Eye (tissue), 1 donor: ENCODE measurements around the gene NRBP1.
A peak's percentile ranks its signal among the peaks of the same experiment; 100 is the strongest.
"Not testable (repeated sequence)": the region's sequence is repeated elsewhere in the genome, so short reads cannot be mapped to it uniquely, and the experiment has no call there.

ENCODE experiments used
- DNase-seq: peaks from one replicate; pipeline ENCODE4 v3.0.0-alpha.2; 2015

The NRBP1 gene

DNA sequence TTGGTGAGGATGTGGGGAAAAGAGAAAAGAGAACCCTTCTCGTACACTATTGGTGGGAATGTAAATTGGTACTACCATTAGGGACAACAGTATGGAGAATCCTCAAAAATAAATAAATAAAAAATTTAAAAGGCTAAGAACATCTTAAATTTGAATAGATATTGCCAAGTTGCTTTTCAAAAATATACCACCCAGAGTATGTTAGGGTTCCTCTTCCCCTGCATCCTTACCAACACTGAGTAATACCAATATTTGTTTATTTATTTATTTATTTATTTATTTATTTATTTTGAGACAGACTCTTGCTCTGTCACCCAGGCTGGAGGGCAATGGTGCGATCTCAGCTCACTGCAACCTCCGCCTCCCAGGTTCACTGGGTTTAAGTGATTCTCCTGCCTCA lies 5.5 kb upstream of the NRBP1 start:
- DNase-seq, result no peak

DNA sequence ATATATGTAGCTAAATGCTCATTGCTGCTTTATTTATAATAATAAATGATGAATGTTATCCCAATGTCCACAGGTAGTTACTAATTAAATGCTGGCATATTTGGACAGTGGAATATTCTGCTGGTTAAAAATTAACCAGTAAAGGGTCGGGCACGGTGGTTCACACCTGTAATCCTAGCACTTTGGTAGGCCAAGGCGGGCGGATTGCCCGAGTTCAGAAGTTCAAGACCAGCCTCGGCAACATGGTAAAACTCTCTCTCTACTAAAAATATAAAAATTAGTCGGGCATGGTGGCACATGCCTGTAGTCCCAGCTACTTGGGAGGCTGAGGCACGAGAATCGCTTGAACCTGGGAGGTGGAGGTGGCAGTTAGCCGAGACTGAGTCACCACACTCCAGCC lies 3.4 kb upstream of the NRBP1 start:
- not testable (repeated sequence) for DNase-seq

DNA sequence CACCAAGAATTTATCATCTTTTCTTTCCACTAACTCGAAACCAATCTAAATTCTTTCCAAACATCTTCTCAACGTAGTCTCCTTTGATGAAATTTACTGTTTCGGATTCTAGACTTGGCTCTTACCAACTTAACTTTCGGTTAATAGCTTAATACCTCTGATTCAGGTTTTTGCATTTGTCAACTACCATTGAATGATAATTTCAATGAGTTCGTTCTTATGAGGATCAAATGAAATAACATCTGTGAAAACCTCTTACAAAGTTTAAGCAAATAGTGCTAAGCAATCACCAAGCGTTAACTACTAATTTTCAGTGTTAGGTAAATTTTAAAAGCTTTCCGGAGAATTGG lies 593 bp upstream of the NRBP1 start:
- DNase-seq, result no peak

DNA sequence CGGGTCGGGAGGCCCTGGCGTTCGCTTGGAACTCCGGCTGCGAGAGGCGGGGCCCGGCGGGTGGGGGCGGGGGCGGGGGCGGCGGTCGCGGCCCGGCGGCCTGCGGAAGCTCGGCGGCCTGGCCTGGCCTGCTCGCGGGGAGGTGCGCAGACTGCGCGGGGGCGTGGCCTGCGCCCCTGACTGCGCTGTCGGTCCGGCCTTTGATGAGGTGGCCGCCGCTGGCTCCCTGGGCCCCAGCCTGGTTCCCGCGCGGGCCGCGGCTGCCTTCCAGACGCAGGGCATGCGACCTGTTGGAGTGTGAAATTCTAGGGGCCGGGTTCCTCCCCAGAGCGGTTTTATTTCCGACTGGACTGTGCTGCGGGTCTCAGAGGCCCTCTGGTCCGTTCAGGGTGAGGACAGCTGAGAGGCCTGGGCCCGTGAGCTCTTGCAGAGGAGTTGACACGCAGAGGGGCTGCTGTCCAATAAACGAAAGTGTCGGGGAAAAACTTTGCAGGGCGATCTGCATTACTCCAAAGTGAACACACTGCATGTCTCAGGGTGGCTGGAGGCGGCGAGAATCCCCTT lies 629 bp downstream of the NRBP1 start:
- DNase-seq, result peak; percentile 88

DNA sequence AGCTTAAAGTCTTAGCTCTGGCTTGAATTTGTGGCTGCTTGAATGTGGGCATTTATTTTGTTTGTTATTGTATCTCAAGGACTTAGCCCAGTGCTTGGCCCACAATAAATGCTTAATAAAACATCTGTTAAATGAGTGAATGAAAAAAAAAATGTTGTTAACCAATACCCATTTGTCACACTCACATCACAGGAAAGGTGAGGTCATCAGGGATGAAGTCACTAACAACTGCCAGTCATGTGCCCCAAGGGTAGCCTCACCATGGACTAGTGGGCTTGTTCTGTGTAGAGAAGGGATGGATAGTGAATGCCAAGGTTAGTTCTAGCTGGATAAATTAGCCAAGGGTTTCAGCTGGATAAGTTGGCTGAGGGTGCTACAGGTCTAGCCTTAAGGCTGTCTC lies 3.0 kb downstream of the NRBP1 start:
- no peak for DNase-seq

DNA sequence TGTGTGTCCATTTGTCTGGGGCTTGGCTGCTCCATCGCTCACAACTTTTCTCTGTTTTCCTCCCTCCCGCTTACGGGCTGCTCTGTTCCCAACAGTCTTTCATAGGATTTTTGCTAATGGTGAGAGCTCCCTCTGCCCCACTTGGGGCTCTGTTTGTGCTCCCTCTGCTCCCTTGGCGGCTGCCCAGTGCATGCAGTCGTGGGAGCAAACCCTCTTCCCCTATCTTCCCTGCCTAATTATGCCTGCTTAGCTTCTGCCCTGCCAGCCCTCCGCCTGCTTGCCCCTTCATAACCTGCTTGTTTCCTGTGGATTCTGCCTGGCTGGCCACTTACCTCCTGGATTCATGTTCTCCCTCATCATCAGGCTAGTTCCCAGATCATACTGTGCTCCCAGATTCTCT lies 7.2 kb downstream of the NRBP1 start:
- DNase-seq, result no peak

DNA sequence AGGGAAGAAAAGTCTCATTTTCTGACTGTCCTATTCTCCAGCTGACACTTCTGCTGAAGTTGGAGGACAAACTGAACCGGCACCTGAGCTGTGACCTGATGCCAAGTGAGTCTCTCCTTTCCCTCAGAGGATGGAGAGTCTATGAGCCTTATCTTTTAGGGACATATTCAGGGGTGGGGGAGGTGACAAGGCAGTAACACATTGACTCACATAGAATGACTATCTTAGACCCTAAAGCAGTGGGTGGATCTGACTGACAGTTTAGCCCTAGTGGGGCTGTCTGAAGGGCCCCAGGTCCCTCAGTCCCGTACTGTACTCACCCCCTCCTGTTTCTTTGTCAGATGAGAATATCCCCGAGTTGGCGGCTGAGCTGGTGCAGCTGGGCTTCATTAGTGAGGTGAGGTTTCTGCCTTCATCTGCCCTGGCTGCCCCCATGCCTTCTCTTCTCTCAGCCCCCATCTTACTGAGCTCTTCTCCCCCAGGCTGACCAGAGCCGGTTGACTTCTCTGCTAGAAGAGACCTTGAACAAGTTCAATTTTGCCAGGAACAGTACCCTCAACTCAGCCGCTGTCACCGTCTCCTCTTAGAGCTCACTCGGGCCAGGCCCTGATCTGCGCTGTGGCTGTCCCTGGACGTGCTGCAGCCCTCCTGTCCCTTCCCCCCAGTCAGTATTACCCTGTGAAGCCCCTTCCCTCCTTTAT lies 12.9 kb downstream of the NRBP1 start:
- peak; percentile 19 for DNase-seq

DNA sequence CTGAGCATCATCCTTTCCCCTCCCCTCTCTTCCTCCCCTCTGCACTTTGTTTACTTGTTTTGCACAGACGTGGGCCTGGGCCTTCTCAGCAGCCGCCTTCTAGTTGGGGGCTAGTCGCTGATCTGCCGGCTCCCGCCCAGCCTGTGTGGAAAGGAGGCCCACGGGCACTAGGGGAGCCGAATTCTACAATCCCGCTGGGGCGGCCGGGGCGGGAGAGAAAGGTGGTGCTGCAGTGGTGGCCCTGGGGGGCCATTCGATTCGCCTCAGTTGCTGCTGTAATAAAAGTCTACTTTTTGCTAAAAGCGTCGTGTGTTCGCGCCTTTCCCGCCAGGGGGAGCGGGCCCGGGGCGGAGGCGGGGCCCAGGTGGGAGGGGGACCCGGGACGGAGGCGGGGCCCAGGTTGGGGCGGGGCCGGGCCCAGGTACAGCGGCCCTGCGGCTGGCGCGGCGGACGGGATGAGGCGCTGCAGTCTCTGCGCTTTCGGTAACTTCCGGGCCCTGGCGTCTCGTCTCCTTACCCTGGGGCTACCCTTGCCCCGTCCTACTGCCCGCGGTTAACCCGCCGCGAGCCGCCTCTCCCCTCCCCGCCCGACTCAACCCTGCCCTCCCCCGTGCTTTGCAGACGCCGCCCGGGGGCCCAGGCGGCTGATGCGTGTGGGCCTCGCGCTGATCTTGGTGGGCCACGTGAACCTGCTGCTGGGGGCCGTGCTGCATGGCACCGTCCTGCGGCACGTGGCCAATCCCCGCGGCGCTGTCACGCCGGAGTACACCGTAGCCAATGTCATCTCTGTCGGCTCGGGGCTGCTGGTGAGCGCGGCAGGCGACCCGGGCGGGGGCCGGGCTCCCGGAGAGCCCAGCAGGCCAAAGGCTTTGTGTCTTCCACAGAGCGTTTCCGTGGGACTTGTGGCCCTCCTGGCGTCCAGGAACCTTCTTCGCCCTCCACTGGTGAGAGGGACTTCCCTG lies 13.8 kb downstream of the NRBP1 start, which contains the start of gene KRTCAP3:
Gene KRTCAP3 (plus strand): TSS at position 424 of the 962 bp plus-strand sequence. CDS start 32 bp downstream, at position 456.
- DNase-seq, result peak; percentile 59

DNA sequence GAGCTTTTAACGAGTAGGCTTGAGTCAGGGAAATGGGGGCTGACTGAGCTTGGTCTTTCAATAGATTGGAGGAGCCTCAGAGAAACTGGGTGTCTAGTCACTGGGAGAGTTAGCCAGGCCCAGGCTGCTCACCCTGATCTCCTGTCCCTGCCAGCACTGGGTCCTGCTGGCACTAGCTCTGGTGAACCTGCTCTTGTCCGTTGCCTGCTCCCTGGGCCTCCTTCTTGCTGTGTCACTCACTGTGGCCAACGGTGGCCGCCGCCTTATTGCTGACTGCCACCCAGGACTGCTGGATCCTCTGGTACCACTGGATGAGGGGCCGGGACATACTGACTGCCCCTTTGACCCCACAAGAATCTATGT lies 14.5 kb downstream of the NRBP1 start:
- no peak for DNase-seq

DNA sequence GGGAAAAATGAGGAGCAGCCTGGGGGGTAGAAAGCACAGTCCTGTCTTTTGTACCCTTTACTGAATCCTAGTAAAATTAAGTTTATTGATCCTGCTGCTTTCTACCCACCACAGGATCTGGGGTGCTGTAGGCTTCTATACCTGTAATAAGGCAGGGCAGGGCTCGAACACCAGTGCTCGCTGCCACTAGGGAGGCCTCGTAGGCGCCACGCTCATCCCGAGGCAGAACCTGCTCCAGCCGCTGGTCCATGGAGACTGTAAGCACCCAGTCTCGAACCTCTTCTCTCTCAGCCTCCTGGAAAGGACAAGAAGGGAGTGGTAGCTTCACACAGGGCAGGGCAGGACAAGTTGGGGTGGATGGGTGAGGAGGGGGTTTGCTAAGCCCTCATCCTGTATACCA lies 16.7 kb downstream of the NRBP1 start:
- no peak for DNase-seq

DNA sequence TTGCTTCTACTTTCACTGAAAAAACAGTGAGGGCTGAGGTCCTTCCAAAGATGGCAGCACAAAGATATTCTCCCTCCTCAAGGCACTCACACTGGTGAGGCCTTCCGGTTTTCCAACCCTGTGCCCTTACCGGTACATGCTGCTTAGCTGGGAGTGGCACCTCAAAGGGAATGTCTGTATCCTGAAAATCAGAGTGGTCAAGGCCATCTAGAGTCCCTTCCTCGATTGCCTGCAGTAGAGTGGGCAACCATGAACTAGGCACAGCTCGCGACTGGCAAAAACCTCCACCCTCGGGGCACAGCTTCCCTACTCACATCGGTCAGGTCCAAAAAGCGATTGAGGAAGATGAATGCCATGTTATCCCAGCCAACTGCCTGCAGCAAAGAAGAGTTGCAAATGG lies 17.2 kb downstream of the NRBP1 start:
- DNase-seq, result no peak

DNA sequence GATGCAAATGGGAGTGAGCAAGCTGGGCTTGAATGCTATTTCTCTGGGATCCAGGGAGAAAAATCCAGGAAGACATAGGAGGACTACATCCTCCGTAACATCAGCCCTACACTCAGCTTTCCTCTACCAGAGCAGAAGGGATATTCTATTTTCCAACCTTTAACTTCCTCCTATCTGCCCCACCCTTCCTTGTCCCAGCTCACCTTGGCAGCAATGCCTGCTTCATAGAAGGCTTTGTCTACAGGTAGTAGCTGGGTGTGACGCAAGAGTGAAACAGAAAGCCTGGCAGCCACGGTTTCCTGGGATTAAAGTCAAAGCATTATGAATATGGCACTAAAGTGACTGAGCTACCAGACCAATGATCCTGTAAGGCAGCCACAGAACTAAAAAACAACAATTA lies 17.6 kb downstream of the NRBP1 start:
- no peak for DNase-seq

DNA sequence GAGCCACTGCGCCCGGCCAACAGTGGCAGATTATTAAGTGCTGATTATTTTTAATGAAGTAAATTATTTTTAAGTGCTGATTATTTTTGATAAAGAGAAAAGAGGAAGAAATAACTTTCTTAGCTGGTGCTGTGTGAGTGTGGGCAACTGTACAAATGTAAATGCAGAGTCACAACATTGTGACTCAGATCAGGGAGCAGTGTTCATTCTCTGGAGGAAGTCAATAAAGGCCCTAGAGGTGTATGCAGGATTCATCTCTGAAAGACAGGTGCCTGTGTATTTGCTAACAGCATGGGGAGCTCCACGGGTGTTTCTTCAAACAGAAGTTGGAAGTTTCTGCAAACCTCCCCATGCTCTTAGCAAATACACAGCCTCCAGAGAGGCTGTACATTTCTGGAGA lies 19.9 kb downstream of the NRBP1 start:
- no peak for DNase-seq

DNA sequence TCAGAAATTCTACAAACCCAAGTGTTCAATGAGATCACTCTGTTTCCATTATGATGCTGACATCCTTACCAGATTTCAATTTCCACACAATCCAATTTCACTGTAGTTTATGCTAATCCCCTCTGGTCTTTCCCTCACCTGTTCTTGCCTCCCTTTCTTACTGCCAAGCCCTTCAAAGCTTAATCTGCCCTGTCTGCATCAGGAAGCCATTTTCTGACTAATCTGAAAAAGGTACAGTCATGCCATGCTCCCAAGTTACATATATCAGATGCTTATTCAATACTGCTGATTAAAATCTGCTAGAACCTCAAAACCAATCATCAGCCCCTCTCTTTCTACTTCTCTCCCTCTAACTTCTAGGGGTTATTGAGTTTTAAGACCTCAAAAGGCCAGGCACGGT lies 22.7 kb downstream of the NRBP1 start:
- no peak for DNase-seq

DNA sequence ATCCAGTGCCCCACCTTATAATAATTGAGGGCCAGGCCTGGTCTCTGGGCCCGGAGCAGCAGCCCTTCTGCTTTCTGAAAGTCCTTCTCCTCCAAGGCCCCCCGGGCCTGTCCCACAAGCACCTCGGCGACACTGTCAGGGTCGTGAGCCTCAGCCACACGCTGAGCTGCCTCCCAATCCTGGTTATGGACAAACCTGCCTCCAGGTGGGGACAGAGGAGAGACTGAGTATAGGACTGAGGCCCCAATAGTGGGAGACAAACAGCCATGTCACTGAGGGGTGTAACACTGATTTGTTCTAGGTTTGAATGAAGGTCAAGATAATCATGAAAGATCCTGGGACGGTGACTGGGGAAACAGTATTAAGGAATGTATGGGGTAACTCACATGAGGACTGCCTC lies 25.5 kb downstream of the NRBP1 start:
- no peak for DNase-seq

DNA sequence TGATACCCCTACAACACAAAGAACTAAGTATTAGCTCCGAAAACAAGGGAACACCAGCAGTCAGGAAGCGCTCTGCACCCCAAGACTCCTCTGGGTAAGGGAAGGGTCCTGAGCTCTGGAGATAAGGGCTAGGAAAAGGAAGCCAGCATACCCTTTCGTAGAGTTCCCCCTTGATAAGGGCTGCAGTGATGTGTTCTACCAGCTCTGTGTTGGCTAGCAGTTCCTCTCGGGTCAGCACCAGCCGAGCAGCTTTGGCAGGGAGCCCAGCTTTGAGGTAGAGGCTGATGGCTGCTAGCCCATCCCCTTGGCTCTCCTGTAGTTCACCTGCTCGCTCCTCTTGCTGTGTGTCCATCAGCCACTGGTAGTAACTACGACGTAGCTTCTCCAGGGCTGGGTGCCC lies 32.7 kb downstream of the NRBP1 start:
- no peak for DNase-seq

DNA sequence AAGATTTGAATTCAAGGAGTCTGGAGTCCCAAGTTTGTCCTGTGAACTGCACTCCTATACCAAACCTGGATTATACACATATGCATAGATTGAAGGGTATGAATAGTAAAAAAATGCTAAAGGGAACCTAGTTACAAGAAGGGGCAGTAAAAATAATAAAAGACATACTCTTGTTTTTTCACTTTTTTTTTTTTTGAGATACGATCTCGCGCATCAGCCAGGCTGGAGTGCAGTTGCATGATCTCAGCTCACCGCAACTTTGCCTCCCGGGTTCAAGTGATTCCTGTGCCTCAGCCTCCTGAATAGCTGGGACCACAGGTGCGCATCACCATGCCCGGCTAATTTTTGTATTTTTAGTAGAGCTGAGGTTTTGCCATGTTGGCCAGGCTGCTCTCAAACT lies 36.0 kb downstream of the NRBP1 start:
- DNase-seq, result no peak

DNA sequence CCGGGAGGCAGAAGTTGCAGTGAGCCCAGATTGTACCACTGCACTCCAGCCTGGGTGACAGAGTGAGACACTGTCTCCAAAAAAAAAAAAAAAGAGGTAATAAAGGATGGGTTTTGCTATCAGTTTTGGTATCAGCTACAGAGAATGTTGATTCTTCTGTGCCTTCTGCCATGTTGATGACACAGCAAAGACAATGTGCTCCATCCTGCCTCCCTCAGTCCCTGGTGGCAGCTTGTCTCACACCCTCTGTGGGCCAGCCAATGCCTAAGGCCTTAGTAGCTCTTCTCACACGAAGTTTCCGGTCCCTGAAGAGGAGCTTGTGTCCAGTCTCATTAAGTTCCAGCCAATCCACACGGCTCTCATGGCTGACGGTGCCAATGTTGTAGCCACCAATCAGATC lies 43.5 kb downstream of the NRBP1 start:
- DNase-seq, result no peak

DNA sequence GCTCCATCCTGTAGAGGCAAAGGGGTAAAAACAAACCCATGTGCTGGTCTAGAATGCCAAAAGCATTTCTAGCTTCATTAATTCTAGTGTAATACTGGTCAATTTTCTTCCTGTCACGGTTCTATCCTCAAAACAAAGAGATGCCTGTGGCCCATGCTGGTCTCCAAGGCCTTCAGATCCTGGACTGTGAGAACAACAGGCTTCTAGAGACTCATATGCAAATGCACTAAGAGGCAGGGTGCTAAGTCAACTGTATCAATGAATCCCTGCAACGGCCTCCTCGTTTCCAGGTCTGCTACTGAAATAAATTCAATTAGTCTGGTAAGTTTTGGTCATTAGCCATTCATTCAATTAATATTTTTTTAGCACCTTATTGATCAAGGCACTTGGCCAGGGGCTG lies 57.1 kb downstream of the NRBP1 start:
- DNase-seq, result no peak

DNA sequence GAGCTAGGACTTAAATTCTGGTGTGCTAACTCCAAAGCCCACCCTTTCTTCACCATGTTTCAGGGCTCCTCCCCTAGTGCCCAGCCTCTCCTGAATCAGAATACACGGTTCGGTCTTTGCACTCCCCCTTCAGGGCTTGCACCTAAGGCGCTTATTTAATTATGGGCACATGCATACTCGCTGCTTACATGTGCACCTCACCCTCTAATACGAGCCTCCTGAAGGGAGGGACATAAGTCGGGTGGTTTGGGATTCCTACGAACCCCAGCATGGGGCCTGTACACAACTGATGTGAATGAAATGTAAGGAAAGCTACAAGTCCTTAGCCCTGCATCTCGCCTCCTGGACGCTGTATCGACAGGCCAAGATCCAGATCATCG lies 60.7 kb downstream of the NRBP1 start:
- no peak for DNase-seq

DNA sequence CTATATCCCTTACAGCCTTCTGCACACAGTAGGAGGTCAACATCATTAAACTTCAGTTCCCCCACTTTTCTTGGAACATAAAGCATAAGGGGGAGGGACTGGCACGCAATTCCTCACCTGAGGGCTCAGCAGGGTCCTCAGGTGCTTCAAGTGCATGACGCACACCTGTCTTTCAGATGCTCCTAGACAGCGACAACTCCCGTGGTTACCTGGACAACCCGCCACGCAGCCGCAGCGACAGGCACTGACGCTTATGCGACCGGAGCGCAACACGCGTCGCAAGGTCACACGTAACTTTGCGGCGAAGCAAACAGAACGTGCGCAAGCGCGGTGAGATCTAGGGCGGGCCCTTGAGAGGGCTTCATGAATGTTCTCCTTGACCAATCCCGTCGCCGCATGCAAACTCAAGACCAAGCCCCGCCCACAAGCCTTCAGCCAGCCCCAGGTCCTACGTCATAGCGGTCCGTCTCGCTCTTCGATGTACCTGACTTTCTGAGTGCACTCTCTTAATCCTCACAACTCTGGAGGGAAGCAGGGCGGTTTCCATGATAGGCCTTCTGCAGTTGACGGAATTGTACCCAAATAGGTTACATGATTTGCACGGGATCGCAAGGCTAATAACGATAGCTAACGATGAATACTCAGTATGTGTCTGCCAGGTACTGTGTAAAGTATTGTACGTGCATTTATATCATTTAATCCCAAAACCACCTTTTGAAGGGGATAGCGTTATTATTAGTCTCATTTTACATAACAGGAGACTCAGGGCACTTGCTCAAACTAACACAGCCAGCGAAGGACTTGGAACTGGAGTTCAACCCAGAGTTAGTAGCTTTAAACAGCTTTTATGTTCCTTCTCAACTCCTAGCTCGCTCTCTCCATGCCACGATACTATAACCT lies 61.3 kb downstream of the NRBP1 start, which contains the start of gene IFT172:
Gene IFT172 (minus strand): TSS at position 246 of the 900 bp plus-strand sequence. CDS start 90 bp downstream, at position 156.
- peak; percentile 99 for DNase-seq
